Measurements from ENCODE around the gene DEAF1. TPM values are rescaled to one million over a fixed set of nuclear protein-coding genes. Genes with fewer than 3 reads are reported as not detected.

The DEAF1 gene
- total and polyA plus RNA-seq, 10 of the 15 experiments (the other 5 are each of a cell fraction or from before 2014, with no cell fraction given): 0.68 to 51.3 (median 25.9) TPM

DNA sequence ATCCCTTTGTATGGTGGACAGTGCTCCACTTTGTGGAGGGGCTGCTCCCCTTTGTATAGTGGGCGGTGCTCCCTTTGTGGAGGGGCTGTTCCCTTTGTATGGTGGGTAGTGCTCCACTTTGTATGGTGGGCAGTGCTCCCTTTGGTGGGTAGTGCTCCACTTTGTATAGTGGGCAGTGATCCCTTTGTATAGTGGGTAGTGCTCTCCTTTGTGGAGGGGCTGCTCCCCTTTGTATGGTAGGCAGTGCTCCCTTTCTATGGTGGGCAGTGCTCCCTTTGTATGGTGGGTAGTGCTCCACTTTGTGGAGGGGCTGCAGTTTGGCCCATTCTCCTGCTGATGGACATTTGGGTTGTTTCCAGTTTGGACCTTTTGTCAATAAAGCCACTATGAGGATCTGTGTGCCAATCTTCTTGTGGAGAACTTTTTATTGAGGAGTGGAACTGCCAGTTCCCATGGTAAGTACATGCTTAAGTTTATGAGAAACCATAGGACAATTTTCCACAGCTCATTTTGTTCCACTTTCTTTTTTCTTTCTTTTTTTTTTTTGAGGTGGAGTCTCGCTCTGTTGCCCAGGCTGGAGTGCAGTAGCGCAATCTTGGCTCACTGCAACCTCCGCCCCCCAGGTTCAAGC is 47.7 kb upstream of the DEAF1 start (continued):
- TF ChIP-seq, protein P1, sequence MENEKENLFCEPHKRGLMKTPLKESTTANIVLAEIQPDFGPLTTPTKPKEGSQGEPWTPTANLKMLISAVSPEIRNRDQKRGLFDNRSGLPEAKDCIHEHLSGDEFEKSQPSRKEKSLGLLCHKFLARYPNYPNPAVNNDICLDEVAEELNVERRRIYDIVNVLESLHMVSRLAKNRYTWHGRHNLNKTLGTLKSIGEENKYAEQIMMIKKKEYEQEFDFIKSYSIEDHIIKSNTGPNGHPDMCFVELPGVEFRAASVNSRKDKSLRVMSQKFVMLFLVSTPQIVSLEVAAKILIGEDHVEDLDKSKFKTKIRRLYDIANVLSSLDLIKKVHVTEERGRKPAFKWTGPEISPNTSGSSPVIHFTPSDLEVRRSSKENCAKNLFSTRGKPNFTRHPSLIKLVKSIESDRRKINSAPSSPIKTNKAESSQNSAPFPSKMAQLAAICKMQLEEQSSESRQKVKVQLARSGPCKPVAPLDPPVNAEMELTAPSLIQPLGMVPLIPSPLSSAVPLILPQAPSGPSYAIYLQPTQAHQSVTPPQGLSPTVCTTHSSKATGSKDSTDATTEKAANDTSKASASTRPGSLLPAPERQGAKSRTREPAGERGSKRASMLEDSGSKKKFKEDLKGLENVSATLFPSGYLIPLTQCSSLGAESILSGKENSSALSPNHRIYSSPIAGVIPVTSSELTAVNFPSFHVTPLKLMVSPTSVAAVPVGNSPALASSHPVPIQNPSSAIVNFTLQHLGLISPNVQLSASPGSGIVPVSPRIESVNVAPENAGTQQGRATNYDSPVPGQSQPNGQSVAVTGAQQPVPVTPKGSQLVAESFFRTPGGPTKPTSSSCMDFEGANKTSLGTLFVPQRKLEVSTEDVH (IDR thresholded peaks at IDR 0.05; ENCODE audit: low read depth, partially characterized antibody): no peak
- TF ChIP-seq FOXM1 (IDR thresholded peaks at IDR 0.05; ENCODE audit: low read depth, low read length): no peak

DNA sequence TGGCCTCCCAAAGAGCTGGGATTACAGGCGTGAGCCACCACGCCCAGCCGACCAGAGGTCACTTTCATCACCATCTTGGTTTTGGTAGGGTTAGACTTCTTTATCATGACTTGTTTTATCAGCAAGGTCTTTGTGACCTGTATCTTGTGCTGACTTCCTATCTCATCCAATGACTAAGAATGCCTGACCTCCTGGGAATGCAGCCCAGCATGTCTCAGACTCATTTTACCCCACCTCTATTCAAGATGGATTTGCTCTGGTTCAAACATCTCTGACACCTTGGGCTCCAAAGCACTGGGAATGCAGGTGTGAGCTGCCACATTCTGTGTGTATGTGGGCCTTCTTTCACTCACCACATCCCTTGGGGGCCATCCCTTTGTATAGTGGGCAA is 47.1 kb upstream of the DEAF1 start:
- no TSS peak for BruUV-seq (replicated peaks)

More for the DNA sequence above, 47.1 kb upstream of the DEAF1 start:
- Histone ChIP-seq H3K9ac (ENCODE audit: control insufficient read depth, insufficient read depth, low read length) (no peak overlapping the region), H3K36me3 (ENCODE audit: control insufficient read depth in 2 of 2, insufficient read depth in 2 of 2, low read length in 1 of 2) (no peaks in the 10 kb centered on the region), H3K4me2 (ENCODE audit: control insufficient read depth, insufficient read depth) (no peak overlapping the region), H2AFZ (ENCODE audit: control insufficient read depth, low read depth, low read length) (no peak overlapping the region), H4K20me1 (ENCODE audit: control insufficient read depth, insufficient read depth) (no peaks in the 10 kb centered on the region), H3K4me3 (no peak overlapping the region), H3K27me3 (replicated peaks in 1 of 2; ENCODE audit: control insufficient read depth in 2 of 2, insufficient read depth in 2 of 2, low read length in 1 of 2) (no peaks in the 10 kb centered on the region), H3K9me3 (replicated peaks; ENCODE audit: control insufficient read depth, insufficient read depth, low read length) (no peaks in the 10 kb centered on the region), H3K4me1 (ENCODE audit: control insufficient read depth, insufficient read depth, low read length) (no peaks in the 10 kb centered on the region), H3K79me2 (ENCODE audit: control insufficient read depth, insufficient read depth, low read length) (no peaks in the 10 kb centered on the region), H3K27ac (ENCODE audit: control insufficient read depth, insufficient read depth) (no peak overlapping the region)
- RAD21 ChIA-PET (ENCODE audit: unreplicated experiment): interaction anchor here (0.7 kb wide), 1 partner anchor 77 kb away, joined by 3 read pairs; the partner anchor contains the start of gene PNPLA2
- TF ChIP-seq POLR2A (IDR thresholded peaks at IDR 0.05; ENCODE audit: low read depth, low read length): no peak
- TF ChIP-seq ZBED1 (IDR thresholded peaks at IDR 0.05; ENCODE audit: borderline replicate concordance): no peak
- TF ChIP-seq NBN (IDR thresholded peaks at IDR 0.05): no peak
- TF ChIP-seq RFX5 (IDR thresholded peaks at IDR 0.05; ENCODE audit: low read depth, low read length): no peak
- TF ChIP-seq ZNF622 (IDR thresholded peaks at IDR 0.05): no peak
- TF ChIP-seq MXI1 (IDR thresholded peaks at IDR 0.05; ENCODE audit: low read depth, low read length): no peak
- no peak for TF ChIP-seq MTA2 (IDR thresholded peaks at IDR 0.05; ENCODE audit: low read depth)
- TF ChIP-seq, protein P2, sequence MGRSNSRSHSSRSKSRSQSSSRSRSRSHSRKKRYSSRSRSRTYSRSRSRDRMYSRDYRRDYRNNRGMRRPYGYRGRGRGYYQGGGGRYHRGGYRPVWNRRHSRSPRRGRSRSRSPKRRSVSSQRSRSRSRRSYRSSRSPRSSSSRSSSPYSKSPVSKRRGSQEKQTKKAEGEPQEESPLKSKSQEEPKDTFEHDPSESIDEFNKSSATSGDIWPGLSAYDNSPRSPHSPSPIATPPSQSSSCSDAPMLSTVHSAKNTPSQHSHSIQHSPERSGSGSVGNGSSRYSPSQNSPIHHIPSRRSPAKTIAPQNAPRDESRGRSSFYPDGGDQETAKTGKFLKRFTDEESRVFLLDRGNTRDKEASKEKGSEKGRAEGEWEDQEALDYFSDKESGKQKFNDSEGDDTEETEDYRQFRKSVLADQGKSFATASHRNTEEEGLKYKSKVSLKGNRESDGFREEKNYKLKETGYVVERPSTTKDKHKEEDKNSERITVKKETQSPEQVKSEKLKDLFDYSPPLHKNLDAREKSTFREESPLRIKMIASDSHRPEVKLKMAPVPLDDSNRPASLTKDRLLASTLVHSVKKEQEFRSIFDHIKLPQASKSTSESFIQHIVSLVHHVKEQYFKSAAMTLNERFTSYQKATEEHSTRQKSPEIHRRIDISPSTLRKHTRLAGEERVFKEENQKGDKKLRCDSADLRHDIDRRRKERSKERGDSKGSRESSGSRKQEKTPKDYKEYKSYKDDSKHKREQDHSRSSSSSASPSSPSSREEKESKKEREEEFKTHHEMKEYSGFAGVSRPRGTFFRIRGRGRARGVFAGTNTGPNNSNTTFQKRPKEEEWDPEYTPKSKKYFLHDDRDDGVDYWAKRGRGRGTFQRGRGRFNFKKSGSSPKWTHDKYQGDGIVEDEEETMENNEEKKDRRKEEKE (IDR thresholded peaks at IDR 0.05): no peak
- no peak for TF ChIP-seq SIN3A (IDR thresholded peaks at IDR 0.05; ENCODE audit: low read depth, low read length)
- TF ChIP-seq JUND (IDR thresholded peaks at IDR 0.05; ENCODE audit: low read depth, low read length): no peak
- TF ChIP-seq, protein P3, sequence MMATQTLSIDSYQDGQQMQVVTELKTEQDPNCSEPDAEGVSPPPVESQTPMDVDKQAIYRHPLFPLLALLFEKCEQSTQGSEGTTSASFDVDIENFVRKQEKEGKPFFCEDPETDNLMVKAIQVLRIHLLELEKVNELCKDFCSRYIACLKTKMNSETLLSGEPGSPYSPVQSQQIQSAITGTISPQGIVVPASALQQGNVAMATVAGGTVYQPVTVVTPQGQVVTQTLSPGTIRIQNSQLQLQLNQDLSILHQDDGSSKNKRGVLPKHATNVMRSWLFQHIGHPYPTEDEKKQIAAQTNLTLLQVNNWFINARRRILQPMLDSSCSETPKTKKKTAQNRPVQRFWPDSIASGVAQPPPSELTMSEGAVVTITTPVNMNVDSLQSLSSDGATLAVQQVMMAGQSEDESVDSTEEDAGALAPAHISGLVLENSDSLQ (IDR thresholded peaks at IDR 0.05): no peak
- TF ChIP-seq FOXK2 (IDR thresholded peaks at IDR 0.05): no peak
- no peak for TF ChIP-seq NFXL1 (IDR thresholded peaks at IDR 0.05; ENCODE audit: borderline replicate concordance)
- DNase-seq (ENCODE audit: low read depth, low spot score) (no peak), ATAC-seq (no peak), FAIRE-seq (no peak)
- SMC1A ChIA-PET (ENCODE audit: uncharacterized antibody, unreplicated experiment): no interaction called here
- POLR2A ChIA-PET: no interaction called here
- CTCF ChIA-PET: no interaction called here
- WGBS (ENCODE audit: insufficient coverage, insufficient replicate concordance, low lambda C conversion rate, missing lambda C conversion rate): 100% methylated on average over 3 of the region's 3 CpGs
- in situ Hi-C loops (cut with MboI): no loop called here
- intact Hi-C loops (cut with micrococcal nuclease; ENCODE audit: unreplicated experiment): no loop called here

Measured in GM12878 (cell line).